MCF 10A (cell line): ENCODE data around the gene RBL1. TPM values are rescaled to one million over a fixed set of nuclear protein-coding genes. Genes with fewer than 3 reads are reported as not detected.
"Not testable (repeated sequence)": the region's sequence is repeated elsewhere in the genome, so short reads cannot be mapped to it uniquely, and the experiment has no call there.

Source experiments
- BruUV-seq: library from RNA; stranded (reverse); fragments of 400-500 nt; replicated peaks from 2 replicates; lab custom pipeline; 2021; lab: Mats Ljungman, UMichigan
- CTCF ChIA-PET: fragments of 300-600 bp; sonication (Branson Sonifier 250); formaldehyde crosslinking; extraction: SDS; loops from one replicate; lab custom pipeline; 2021; ENCODE audit warnings: antibody characterized with exemption, inconsistent platforms; lab: Yijun Ruan, JAX
- POLR2A ChIA-PET: fragments of 300-600, 350-650 bp; sonication (Branson Sonifier 250); formaldehyde crosslinking; extraction: SDS; loops from one replicate; lab custom pipeline; 2020; ENCODE audit warnings: antibody characterized with exemption, inconsistent platforms; lab: Yijun Ruan, JAX
- DNase-seq: peaks from one replicate; pipeline ENCODE4 v3.0.0-alpha.2; 2018; ENCODE audit not compliant: unreplicated experiment
- H3K27ac Mint-ChIP-seq: one replicate; pipeline ENCODE4 v1.8.0; 2022; ENCODE audit warnings: mild to moderate bottlenecking, low read depth, mixed read lengths; ENCODE audit not compliant: unreplicated experiment
- H3K27me3 Mint-ChIP-seq: one replicate; pipeline ENCODE4 v1.8.0; 2022; ENCODE audit warnings: mixed read lengths; ENCODE audit not compliant: insufficient read depth, unreplicated experiment
- H3K36me3 Mint-ChIP-seq: one replicate; pipeline ENCODE4 v1.8.0; 2022; ENCODE audit warnings: mild to moderate bottlenecking, moderate library complexity, mixed read lengths; ENCODE audit not compliant: insufficient read depth, unreplicated experiment
- H3K4me1 Mint-ChIP-seq: one replicate; pipeline ENCODE4 v1.8.0; 2022; ENCODE audit warnings: mixed read lengths; ENCODE audit not compliant: insufficient read depth, unreplicated experiment
- H3K4me3 Mint-ChIP-seq: one replicate; pipeline ENCODE4 v1.8.0; 2022; ENCODE audit warnings: mild to moderate bottlenecking, moderate library complexity, mixed read lengths; ENCODE audit not compliant: unreplicated experiment
- H3K9me3 Mint-ChIP-seq: one replicate; pipeline ENCODE4 v1.8.0; 2022; ENCODE audit warnings: mixed read lengths; ENCODE audit not compliant: unreplicated experiment
- CTCF ChIP-seq: fragments of 200-600 bp; IDR thresholded peaks from one replicate; pipeline ENCODE4 v1.8.0; 2022; ENCODE audit warnings: antibody characterized with exemption, mild to moderate bottlenecking; ENCODE audit not compliant: unreplicated experiment
- intact Hi-C: fragments of 100-400 bp; cut with micrococcal nuclease; formaldehyde crosslinking; loops from 2 replicates; pipeline ENCODE4 v1.14.1; 2022
- total RNA-seq: library from RNA; stranded (reverse); gene quantifications from 2 replicates; pipeline ENCODE4 v1.2.3, GENCODE V29; 2022

Gene RBL1
- total RNA-seq, 1 experiment from 2014 or later = 9.2 TPM

- CTCF ChIA-PET = interaction anchor here (0.6 to 0.9 kb wide), 2 partner anchors 119 to 633 kb away, joined by 3 to 4 read pairs; no protein-coding TSS in a partner anchor
- Mint-ChIP-seq H3K4me1 (peaks cover 18% of the 10 kb centered on the region), H3K36me3 (no peaks in the 10 kb centered on the region), H3K9me3 (no peaks in the 10 kb centered on the region), H3K27ac (peak overlapping the region; percentile 92), H3K4me3 (no peak overlapping the region), H3K27me3 (no peaks in the 10 kb centered on the region)
- intact Hi-C loops = no loop called here
- TF ChIP-seq CTCF = no peak
- no peak for DNase-seq
- POLR2A ChIA-PET = interaction anchor here (0.5 to 2.9 kb wide), 6 partner anchors 10 to 106 kb away, joined by 3 to 12 read pairs (median 6); partner anchors contain the start of genes MROH8, RBL1 and RPN2
- BruUV-seq = no TSS peak
Measured at GRCh38 chr20:37072293-37073196, 23.3 kb downstream of the RBL1 start.

- H3K27ac Mint-ChIP-seq = peak overlapping the region; percentile 92
- TF ChIP-seq CTCF = no peak
- H3K4me3 Mint-ChIP-seq = peak overlapping the region; percentile 40
- H3K27me3 Mint-ChIP-seq = no peaks in the 10 kb centered on the region
- DNase-seq = peak; percentile 88
- intact Hi-C loops = loop anchor here (2.0 kb wide), 1 partner anchor 107 kb away; the partner anchor contains the start of genes MROH8 and RPN2
- CTCF ChIA-PET = interaction anchor here (1.3 kb wide), 1 partner anchor 14 kb away, joined by 4 read pairs; no protein-coding TSS in a partner anchor
- H3K4me1 Mint-ChIP-seq = peaks cover 16% of the 10 kb centered on the region
- no peaks in the 10 kb centered on the region for H3K36me3 Mint-ChIP-seq
- POLR2A ChIA-PET = interaction anchor here (0.9 to 2.9 kb wide), 5 partner anchors 24 to 107 kb away, joined by 3 to 12 read pairs (median 4); partner anchors contain the start of genes MROH8, RBL1 and RPN2
- H3K9me3 Mint-ChIP-seq = no peaks in the 10 kb centered on the region
- no TSS peak for BruUV-seq
Measured at GRCh38 chr20:37071481-37071911, 24.3 kb downstream of the RBL1 start.

GRCh38 chr20:37069563-37069962 is 26.2 kb downstream of the RBL1 start:
- H3K9me3 Mint-ChIP-seq, BruUV-seq, POLR2A ChIA-PET, DNase-seq, intact Hi-C loops, H3K27ac Mint-ChIP-seq, H3K4me3 Mint-ChIP-seq, CTCF ChIA-PET, H3K27me3 Mint-ChIP-seq: not testable (repeated sequence)
- Mint-ChIP-seq H3K36me3 (peaks cover 16% of the 10 kb centered on the region), H3K4me1 (peaks cover 13% of the 10 kb centered on the region)

- ChIA-PET POLR2A (interaction anchor here (0.9 kb wide), 1 partner anchor 56 kb away, joined by 3 read pairs; no protein-coding TSS in a partner anchor), CTCF (no interaction called here)
- TF ChIP-seq CTCF = no peak
- Mint-ChIP-seq H3K36me3 (peaks cover 29% of the 10 kb centered on the region), H3K4me3 (no peak overlapping the region), H3K9me3 (no peaks in the 10 kb centered on the region), H3K27ac (no peak overlapping the region), H3K27me3 (no peaks in the 10 kb centered on the region), H3K4me1 (peaks cover 4% of the 10 kb centered on the region)
- intact Hi-C loops = no loop called here
- no peak for DNase-seq
- no TSS peak for BruUV-seq
Measured at GRCh38 chr20:37066168-37066567, 29.6 kb downstream of the RBL1 start.
